Tongue (tissue), 2 donors: ENCODE measurements around the gene OR11H1. TPM values are rescaled to one million over a fixed set of nuclear protein-coding genes. Genes with fewer than 3 reads are reported as not detected.
"Not testable (repeated sequence)": the region's sequence is repeated elsewhere in the genome, so short reads cannot be mapped to it uniquely, and the experiment has no call there.

Source experiments
- DNase-seq: peaks from one replicate; pipeline ENCODE4 v3.0.0-alpha.2; 2015
- total RNA-seq: library from RNA; depleted of rRNA; stranded (reverse); fragments of >200 nt; gene quantifications from one replicate; pipeline ENCODE4 v1.2.3, GENCODE V29; 2014

Gene OR11H1
- total RNA-seq: not detected

- DNase-seq: not testable (repeated sequence)
Observed at GRCh38 chr22:15527892-15528291, at the start of gene OR11H1. OR11H1 (plus strand) TSS chr22:15528192; CDS start chr22:15528192, 0 bp downstream.

GRCh38 chr22:15509967-15510366, 18.0 kb upstream of the OR11H1 start:
- not testable (repeated sequence) for DNase-seq

- not testable (repeated sequence) for DNase-seq
Observed at GRCh38 chr22:15515896-15516295, 12.1 kb upstream of the OR11H1 start.

- DNase-seq: not testable (repeated sequence)
Observed at GRCh38 chr22:15553767-15554166, 25.8 kb downstream of the OR11H1 start.

- not testable (repeated sequence) for DNase-seq
Observed at GRCh38 chr22:15563461-15563860, 35.5 kb downstream of the OR11H1 start.

GRCh38 chr22:15565063-15565462, 37.1 kb downstream of the OR11H1 start:
- not testable (repeated sequence) for DNase-seq

Other genes starting within 250 kb of the OR11H1 start
- gene POTEH, start 161.8 kb downstream of the OR11H1 start, total RNA-seq: not detected